ENCODE results near the gene NCKAP5.

The NCKAP5 gene

DNA sequence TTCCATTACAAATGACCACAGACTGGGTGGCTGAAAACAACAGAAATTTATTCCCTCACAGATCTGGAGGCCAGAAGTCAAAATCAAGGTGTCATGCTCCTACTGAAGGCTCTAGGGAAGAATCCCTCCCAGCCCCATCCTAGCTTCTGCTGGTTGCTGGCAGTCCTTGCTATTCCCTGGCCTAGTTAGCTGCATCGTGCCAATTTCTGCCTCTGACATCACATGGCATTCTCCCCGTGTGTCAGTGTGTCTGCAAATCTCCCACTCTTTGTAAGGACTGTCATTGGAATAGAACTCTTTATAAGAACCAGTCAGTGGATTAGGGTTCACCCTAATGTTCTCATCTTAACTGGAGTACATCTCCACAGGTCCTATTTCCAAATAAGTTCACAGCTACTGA is 30.5 kb upstream of the NCKAP5 start:
- TF ChIP-seq, protein P1, sequence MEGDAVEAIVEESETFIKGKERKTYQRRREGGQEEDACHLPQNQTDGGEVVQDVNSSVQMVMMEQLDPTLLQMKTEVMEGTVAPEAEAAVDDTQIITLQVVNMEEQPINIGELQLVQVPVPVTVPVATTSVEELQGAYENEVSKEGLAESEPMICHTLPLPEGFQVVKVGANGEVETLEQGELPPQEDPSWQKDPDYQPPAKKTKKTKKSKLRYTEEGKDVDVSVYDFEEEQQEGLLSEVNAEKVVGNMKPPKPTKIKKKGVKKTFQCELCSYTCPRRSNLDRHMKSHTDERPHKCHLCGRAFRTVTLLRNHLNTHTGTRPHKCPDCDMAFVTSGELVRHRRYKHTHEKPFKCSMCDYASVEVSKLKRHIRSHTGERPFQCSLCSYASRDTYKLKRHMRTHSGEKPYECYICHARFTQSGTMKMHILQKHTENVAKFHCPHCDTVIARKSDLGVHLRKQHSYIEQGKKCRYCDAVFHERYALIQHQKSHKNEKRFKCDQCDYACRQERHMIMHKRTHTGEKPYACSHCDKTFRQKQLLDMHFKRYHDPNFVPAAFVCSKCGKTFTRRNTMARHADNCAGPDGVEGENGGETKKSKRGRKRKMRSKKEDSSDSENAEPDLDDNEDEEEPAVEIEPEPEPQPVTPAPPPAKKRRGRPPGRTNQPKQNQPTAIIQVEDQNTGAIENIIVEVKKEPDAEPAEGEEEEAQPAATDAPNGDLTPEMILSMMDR (IDR thresholded peaks at IDR 0.05; ENCODE audit: low read depth, low read length, missing control alignments): no peak

DNA sequence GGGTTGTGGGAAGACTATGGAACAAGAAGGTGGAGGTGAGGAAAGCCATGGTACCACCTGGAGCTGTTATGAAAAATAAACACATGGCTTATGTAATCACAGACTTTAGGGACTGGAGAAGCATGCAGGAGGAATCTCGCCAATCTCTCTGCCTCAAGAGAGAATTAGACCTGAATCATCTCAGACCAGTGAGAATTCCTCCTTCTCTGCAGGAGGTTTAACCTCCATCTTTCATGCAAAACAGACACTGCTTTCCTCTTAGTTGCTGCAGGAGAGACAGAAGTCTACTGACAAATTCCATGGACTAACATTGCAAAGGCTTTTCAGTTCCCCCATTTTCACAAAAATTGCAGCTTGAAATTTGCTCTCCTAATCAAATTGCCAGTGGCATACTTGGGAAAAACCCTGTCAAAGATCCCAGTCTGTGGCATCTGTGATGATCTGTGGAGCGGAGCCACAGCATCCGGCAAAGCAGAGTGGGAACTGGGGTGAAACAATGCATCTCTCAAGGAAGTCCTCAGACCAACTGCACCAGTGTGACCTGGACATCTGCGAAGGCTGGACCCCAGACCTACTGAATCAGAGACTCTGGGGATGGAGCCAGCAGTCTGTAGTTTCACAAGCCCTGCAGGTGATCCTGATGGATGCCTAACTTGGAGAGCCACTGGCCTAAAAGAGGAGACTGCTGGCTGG is 28.6 kb upstream of the NCKAP5 start:
- no peak overlapping the region for H3K4me3 ChIP-seq (ENCODE audit: low read depth, low read length)
- in situ Hi-C loops (cut with HindIII; ENCODE audit: low sequenced_read_pairs): no loop called here
- TF ChIP-seq, protein P1 (IDR thresholded peaks at IDR 0.05; ENCODE audit: low read depth, low read length, missing control alignments): no peak
- DNase-seq (ENCODE audit: low read depth): no peak

More for the DNA sequence above, 30.5 kb upstream of the NCKAP5 start:
- H3K4me3 ChIP-seq (ENCODE audit: low read depth, low read length): no peak overlapping the region
- in situ Hi-C loops (cut with HindIII; ENCODE audit: low sequenced_read_pairs): no loop called here
- no peak for DNase-seq (ENCODE audit: low read depth)

DNA sequence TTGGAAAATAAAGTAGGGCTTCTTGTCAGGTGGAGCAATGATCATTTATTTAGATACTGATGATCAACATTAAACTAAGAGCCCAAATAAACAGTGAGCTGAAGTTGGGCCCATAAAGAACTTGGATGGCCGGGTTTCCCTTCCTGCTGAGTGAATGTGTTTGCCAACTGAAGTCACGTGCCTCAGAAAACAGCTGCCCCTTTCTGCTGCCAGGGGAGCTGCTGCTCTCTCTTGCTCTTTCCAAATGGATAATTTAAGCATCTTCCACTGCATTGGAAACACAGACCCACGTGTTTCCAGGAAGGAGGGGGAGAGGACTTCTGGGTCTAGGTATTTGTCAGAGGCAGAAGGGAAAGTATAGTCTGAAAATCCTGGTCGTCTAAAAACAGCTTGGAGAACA is 22.9 kb upstream of the NCKAP5 start:
- TF ChIP-seq, protein P1 (IDR thresholded peaks at IDR 0.05; ENCODE audit: low read depth, low read length, missing control alignments): peak; percentile 10
- in situ Hi-C loops (cut with HindIII; ENCODE audit: low sequenced_read_pairs): no loop called here
- no peak overlapping the region for H3K4me3 ChIP-seq (ENCODE audit: low read depth, low read length)
- DNase-seq (ENCODE audit: low read depth): peak; percentile 28

DNA sequence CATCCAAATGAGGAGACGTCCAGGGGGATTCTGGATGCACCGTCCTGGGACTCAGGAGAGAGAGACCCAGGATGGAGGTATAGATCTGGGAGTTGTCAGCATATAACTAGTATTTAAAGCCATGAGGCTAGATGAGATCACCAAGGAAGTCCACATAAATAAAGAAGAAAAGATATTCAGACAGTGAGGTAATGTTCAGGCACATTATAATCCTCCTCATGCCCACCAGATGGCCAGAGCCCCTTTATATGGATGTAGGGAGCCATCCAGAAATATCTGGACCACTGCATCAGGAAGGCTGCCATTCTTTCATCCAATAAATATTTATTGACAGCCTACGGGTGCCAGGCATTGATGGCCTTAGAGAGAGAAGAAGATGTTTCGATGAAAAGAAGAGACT is 21.2 kb upstream of the NCKAP5 start:
- DNase-seq (ENCODE audit: low read depth): no peak
- H3K4me3 ChIP-seq (ENCODE audit: low read depth, low read length): no peak overlapping the region
- TF ChIP-seq, protein P1 (IDR thresholded peaks at IDR 0.05; ENCODE audit: low read depth, low read length, missing control alignments): no peak
- in situ Hi-C loops (cut with HindIII; ENCODE audit: low sequenced_read_pairs): no loop called here

DNA sequence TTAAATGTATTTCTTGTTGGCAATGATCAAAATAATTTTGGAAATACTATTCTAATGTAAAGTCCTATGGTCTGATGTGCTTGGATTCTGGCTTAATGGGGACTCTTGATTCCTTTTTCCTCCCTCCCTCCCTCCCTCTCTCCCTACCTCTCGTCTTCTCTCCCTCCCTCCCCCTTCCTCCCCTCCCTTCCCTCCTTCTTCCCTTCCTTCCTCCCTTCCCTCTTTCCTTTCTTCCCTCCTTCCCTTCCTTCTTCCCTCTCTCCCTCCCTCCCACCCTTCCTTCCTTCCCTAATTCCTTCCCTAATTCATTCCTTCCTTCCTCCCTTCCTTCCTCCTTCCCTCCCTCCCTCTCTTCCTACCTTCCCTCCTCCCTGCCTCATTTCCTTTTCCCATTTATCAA is 19.9 kb upstream of the NCKAP5 start:
- in situ Hi-C loops (cut with HindIII; ENCODE audit: low sequenced_read_pairs): no loop called here
- H3K4me3 ChIP-seq (ENCODE audit: low read depth, low read length): no peak overlapping the region
- TF ChIP-seq, protein P1 (IDR thresholded peaks at IDR 0.05; ENCODE audit: low read depth, low read length, missing control alignments): no peak
- DNase-seq (ENCODE audit: low read depth): no peak

DNA sequence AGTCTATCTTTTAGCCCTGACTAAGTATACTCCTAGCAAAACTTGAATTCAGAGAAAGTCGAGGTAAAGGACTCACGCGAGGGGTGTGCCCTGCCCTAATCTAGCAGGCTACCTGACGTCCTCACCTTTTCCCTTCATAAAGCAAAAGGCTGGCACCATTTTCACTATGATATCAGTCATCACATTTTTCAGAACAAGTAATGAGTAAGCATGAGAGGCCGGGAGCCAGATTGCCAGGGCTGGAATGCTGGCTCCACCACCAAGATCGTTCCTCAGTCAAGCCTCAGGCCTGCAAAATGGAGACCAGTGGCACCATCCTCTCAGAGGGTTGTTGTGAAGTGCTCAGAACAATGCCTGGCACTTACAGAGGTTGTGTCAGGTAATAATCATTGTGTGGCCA is 18.7 kb upstream of the NCKAP5 start:
- in situ Hi-C loops (cut with HindIII; ENCODE audit: low sequenced_read_pairs): no loop called here
- H3K4me3 ChIP-seq (ENCODE audit: low read depth, low read length): no peak overlapping the region
- TF ChIP-seq, protein P1 (IDR thresholded peaks at IDR 0.05; ENCODE audit: low read depth, low read length, missing control alignments): no peak
- no peak for DNase-seq (ENCODE audit: low read depth)
